PFSK-1 (cell line): Measurements from ENCODE around the gene FANCC.

Experiments used
- POLR2AphosphoS5 ChIP-seq: IDR thresholded peaks from 2 replicates; pipeline ENCODE4 v1.6.1; 2012; ENCODE audit warnings: low read depth, mild to moderate bottlenecking, control low read depth, low read length, moderate library complexity
- SIN3A ChIP-seq: IDR thresholded peaks from 2 replicates; pipeline ENCODE4 v1.6.1; 2012; ENCODE audit warnings: mild to moderate bottlenecking, low read length, moderate library complexity, borderline replicate concordance; ENCODE audit not compliant: insufficient read depth
- TAF1 ChIP-seq: IDR thresholded peaks from 2 replicates; pipeline ENCODE4 v1.6.1; 2012; ENCODE audit warnings: low read length, control low read depth, borderline replicate concordance; ENCODE audit not compliant: insufficient read depth
- TF ChIP-seq, protein P1 (sequence below), 2 experiments: IDR thresholded peaks; 2 replicates each; pipeline versions ENCODE4 v1.6.1 to v1.8.0; 2011 to 2012; ENCODE audit warnings: low read depth in 2 of 2, low read length in 2 of 2, control low read depth in 1 of 2, inconsistent platforms in 1 of 2, mild to moderate bottlenecking in 1 of 2, moderate library complexity in 1 of 2; ENCODE audit not compliant: insufficient read depth in 1 of 2

- no peak for TF ChIP-seq TAF1
- no peak for TF ChIP-seq POLR2AphosphoS5
- TF ChIP-seq, protein P1, sequence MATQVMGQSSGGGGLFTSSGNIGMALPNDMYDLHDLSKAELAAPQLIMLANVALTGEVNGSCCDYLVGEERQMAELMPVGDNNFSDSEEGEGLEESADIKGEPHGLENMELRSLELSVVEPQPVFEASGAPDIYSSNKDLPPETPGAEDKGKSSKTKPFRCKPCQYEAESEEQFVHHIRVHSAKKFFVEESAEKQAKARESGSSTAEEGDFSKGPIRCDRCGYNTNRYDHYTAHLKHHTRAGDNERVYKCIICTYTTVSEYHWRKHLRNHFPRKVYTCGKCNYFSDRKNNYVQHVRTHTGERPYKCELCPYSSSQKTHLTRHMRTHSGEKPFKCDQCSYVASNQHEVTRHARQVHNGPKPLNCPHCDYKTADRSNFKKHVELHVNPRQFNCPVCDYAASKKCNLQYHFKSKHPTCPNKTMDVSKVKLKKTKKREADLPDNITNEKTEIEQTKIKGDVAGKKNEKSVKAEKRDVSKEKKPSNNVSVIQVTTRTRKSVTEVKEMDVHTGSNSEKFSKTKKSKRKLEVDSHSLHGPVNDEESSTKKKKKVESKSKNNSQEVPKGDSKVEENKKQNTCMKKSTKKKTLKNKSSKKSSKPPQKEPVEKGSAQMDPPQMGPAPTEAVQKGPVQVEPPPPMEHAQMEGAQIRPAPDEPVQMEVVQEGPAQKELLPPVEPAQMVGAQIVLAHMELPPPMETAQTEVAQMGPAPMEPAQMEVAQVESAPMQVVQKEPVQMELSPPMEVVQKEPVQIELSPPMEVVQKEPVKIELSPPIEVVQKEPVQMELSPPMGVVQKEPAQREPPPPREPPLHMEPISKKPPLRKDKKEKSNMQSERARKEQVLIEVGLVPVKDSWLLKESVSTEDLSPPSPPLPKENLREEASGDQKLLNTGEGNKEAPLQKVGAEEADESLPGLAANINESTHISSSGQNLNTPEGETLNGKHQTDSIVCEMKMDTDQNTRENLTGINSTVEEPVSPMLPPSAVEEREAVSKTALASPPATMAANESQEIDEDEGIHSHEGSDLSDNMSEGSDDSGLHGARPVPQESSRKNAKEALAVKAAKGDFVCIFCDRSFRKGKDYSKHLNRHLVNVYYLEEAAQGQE (IDR thresholded peaks at IDR 0.05; ENCODE audit: insufficient read depth in 1 of 2, low read depth in 2 of 2, low read length in 2 of 2): no peak
- TF ChIP-seq SIN3A: no peak
These were observed 252.3 kb downstream of the FANCC start for GRCh38 chr9:95065224-95065623.
